Vagina (tissue), 2 donors: ENCODE measurements around the gene PRR19.

ENCODE experiments used
- POLR2A ChIP-seq, 2 donors: fragments of 450-650 bp; IDR thresholded peaks; one replicate each; pipeline ENCODE4 v1.6.1; 2017; ENCODE audit warnings: antibody characterized with exemption in 2 of 2, mild to moderate bottlenecking in 2 of 2, moderate library complexity in 2 of 2
- TF ChIP-seq, protein P1 (sequence below), 3 experiments: fragments of 450-650 bp in 2 of 3; fragments of 200-600 bp in 1 of 3; sonication (generic) in 1 of 3; IDR thresholded peaks; one replicate each; pipeline ENCODE4 v1.5.1; 2017 to 2019; ENCODE audit warnings: antibody characterized with exemption in 3 of 3, mild to moderate bottlenecking in 2 of 3, moderate library complexity in 2 of 3

DNA sequence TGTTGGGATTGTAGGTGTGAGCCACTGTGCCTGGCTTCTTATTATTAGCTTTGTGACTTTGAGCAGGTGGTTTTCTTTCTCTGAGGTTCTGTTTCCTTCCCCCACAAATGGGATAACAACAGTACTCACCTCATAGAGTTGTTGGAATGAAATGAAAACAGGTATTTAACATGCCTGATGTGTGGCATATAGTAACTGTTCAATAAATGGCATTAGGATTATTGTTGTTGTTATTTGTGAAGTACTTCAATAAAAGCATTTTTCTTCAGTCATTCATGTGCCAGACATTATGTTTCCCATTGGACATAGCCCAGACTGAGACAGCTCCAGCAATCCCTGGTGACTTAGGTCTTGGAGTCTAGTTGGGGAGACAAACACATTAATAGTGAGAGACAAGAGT lies 25.0 kb downstream of the PRR19 start:
- TF ChIP-seq POLR2A (IDR thresholded peaks at IDR 0.05): no peak
- TF ChIP-seq, protein P1, sequence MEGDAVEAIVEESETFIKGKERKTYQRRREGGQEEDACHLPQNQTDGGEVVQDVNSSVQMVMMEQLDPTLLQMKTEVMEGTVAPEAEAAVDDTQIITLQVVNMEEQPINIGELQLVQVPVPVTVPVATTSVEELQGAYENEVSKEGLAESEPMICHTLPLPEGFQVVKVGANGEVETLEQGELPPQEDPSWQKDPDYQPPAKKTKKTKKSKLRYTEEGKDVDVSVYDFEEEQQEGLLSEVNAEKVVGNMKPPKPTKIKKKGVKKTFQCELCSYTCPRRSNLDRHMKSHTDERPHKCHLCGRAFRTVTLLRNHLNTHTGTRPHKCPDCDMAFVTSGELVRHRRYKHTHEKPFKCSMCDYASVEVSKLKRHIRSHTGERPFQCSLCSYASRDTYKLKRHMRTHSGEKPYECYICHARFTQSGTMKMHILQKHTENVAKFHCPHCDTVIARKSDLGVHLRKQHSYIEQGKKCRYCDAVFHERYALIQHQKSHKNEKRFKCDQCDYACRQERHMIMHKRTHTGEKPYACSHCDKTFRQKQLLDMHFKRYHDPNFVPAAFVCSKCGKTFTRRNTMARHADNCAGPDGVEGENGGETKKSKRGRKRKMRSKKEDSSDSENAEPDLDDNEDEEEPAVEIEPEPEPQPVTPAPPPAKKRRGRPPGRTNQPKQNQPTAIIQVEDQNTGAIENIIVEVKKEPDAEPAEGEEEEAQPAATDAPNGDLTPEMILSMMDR (IDR thresholded peaks at IDR 0.05): no peak
